PC-3 (cell line): ENCODE measurements around the gene GPR183.

Experiments
- EZH2phosphoT487 ChIP-seq: fragments of 300-600 bp; sonication (generic); IDR thresholded peaks from 2 replicates; pipeline ENCODE4 v1.6.1; 2018; ENCODE audit warnings: mild to moderate bottlenecking, antibody characterized with exemption, low read length, borderline replicate concordance
- TF ChIP-seq, protein P1 (sequence below): fragments of 300-600 bp; sonication (generic); conservative IDR thresholded peaks from 2 replicates; pipeline ENCODE4 v1.5.1; 2017; ENCODE audit warnings: antibody characterized with exemption, low read depth, mild to moderate bottlenecking, low read length

- TF ChIP-seq, protein P1, sequence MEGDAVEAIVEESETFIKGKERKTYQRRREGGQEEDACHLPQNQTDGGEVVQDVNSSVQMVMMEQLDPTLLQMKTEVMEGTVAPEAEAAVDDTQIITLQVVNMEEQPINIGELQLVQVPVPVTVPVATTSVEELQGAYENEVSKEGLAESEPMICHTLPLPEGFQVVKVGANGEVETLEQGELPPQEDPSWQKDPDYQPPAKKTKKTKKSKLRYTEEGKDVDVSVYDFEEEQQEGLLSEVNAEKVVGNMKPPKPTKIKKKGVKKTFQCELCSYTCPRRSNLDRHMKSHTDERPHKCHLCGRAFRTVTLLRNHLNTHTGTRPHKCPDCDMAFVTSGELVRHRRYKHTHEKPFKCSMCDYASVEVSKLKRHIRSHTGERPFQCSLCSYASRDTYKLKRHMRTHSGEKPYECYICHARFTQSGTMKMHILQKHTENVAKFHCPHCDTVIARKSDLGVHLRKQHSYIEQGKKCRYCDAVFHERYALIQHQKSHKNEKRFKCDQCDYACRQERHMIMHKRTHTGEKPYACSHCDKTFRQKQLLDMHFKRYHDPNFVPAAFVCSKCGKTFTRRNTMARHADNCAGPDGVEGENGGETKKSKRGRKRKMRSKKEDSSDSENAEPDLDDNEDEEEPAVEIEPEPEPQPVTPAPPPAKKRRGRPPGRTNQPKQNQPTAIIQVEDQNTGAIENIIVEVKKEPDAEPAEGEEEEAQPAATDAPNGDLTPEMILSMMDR: no peak
- TF ChIP-seq EZH2phosphoT487: no peak
These were observed 46.6 kb upstream of the GPR183 start for GRCh38 chr13:99353836-99354235.
